Measurements from ENCODE around the gene EIF3D.

DNA sequence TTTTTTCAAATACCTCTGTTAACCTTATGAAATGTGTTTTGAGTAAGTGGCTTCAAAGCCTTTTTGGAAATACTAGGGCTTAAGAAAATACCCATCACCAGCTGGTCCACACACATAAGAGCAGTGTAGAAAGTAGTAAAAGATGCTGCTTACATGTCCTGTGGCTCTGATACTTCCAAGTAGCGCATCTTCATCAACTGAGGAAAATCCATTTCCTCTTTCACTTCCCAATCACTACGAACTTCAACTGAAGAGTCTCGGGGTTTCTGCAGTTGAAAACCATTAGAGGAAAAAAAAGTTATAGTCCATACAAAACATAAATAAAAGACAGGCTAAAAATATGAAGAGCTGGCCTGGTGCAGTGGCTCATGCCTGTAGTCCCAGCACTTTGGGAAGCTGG is 8.5 kb downstream of the EIF3D start:
- TF ChIP-seq CTCF (IDR thresholded peaks at IDR 0.05; ENCODE audit: borderline replicate concordance, extremely low read depth, low read length, poor library complexity, severe bottlenecking) (no peak), EZH2 (IDR thresholded peaks at IDR 0.05; ENCODE audit: borderline replicate concordance, low read depth, low read length, severe bottlenecking) (no peak)
